Cardiac muscle cell (in vitro differentiated cells and primary cell): ENCODE data around the gene PRSS56. TPM values are rescaled to one million over a fixed set of nuclear protein-coding genes. Genes with fewer than 3 reads are reported as not detected.

Experiments
- DNase-seq, 2 donors: peaks; one replicate each; pipeline versions ENCODE4 v3.0.0 to v3.0.0-alpha.2; 2010 to 2017; ENCODE audit warnings: low read depth in 1 of 2, low spot score in 1 of 2
- H3K27ac ChIP-seq: fragments of 200-600 bp; sonication (generic); 2 replicates; pipeline ENCODE4 v1.5.1; 2016
- H3K27me3 ChIP-seq: fragments of 200-600 bp; sonication (generic); 2 replicates; pipeline ENCODE4 v1.6.0; 2016; ENCODE audit warnings: control low read depth
- H3K36me3 ChIP-seq: fragments of 200-600 bp; sonication (generic); 2 replicates; pipeline ENCODE4 v1.5.1; 2016; ENCODE audit warnings: control low read depth
- H3K4me1 ChIP-seq: fragments of 200-600 bp; sonication (generic); 2 replicates; pipeline ENCODE4 v1.8.1; 2017; ENCODE audit warnings: low read depth, mild to moderate bottlenecking, mixed run types
- H3K4me3 ChIP-seq: fragments of 200-600 bp; sonication (generic); 2 replicates; pipeline ENCODE4 v1.5.1; 2016; ENCODE audit warnings: mild to moderate bottlenecking
- H3K9me3 ChIP-seq: fragments of 200-600 bp; sonication (generic); 2 replicates; pipeline ENCODE4 v1.5.1; 2017; ENCODE audit warnings: low read depth, mild to moderate bottlenecking, control low read depth
- CTCF ChIP-seq: IDR thresholded peaks from 2 replicates; pipeline ENCODE4 v1.5.1; 2012; ENCODE audit warnings: low read depth, mild to moderate bottlenecking, low read length
- polyA plus RNA-seq: library from polyadenylated mRNA; unstranded; fragments of >200 nt; fragmentation: Nextera tagmentation; extraction: Ambion mirVana; gene quantifications from 2 replicates; pipeline ENCODE4 v1.2.1, GENCODE V29; 2016
- total RNA-seq: library from RNA; depleted of rRNA; stranded (reverse); fragments of >200 nt; gene quantifications from 2 replicates; pipeline ENCODE4 v1.2.3, GENCODE V29; 2016

PRSS56 gene
- total and polyA plus RNA-seq, 2 experiments from 2014 or later: not detected

GRCh38 chr2:232534940-232535651 lies 14.9 kb downstream of the PRSS56 start:
- Histone ChIP-seq H3K27me3 (no peaks in the 10 kb centered on the region), H3K9me3 (no peaks in the 10 kb centered on the region), H3K4me3 (no peak overlapping the region), H3K27ac (no peak overlapping the region), H3K36me3 (no peaks in the 10 kb centered on the region), H3K4me1 (peaks cover 10% of the 10 kb centered on the region)
- no peak for DNase-seq
- TF ChIP-seq CTCF: no peak

- Histone ChIP-seq H3K36me3 (no peaks in the 10 kb centered on the region), H3K4me1 (peaks cover 10% of the 10 kb centered on the region), H3K27me3 (no peaks in the 10 kb centered on the region), H3K27ac (no peak overlapping the region), H3K4me3 (no peak overlapping the region), H3K9me3 (no peaks in the 10 kb centered on the region)
- TF ChIP-seq CTCF: no peak
- no peak for DNase-seq
Measured at GRCh38 chr2:232535761-232536530, 15.8 kb downstream of the PRSS56 start.

DNA sequence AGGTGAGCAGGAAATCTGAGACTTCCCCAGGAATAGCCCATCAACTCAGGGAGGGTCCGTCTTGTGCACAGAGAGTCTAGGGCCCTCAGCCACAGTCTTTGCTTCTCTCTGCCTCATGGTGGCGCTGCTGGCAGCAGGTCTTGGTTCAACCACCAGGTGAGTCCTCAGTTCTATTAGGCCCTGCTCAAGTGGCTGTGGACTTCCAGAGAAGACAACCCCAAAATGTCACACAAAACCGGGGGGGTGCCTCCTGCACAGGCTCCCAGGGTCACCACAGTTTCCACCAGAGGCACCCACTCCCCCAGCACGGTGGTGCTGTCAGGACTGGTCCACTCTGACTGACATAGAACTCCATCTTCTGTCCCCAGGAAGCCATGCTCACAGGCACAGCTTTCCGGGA lies 16.9 kb downstream of the PRSS56 start:
- no peak overlapping the region for H3K4me3 ChIP-seq
- peak; percentile 31 for TF ChIP-seq CTCF
- no peak overlapping the region for H3K27ac ChIP-seq
- H3K27me3 ChIP-seq: no peaks in the 10 kb centered on the region
- peaks cover 15% of the 10 kb centered on the region for H3K4me1 ChIP-seq
- no peaks in the 10 kb centered on the region for H3K36me3 ChIP-seq
- peak in 1 of 2 donors; percentile 52 for DNase-seq
- H3K9me3 ChIP-seq: no peaks in the 10 kb centered on the region

GRCh38 chr2:232537499-232537898 lies 17.3 kb downstream of the PRSS56 start:
- TF ChIP-seq CTCF: no peak
- Histone ChIP-seq H3K9me3 (no peaks in the 10 kb centered on the region), H3K27ac (no peak overlapping the region), H3K4me1 (peaks cover 15% of the 10 kb centered on the region), H3K27me3 (no peaks in the 10 kb centered on the region), H3K4me3 (no peak overlapping the region), H3K36me3 (no peaks in the 10 kb centered on the region)
- no peak for DNase-seq

- H3K4me3 ChIP-seq: no peak overlapping the region
- TF ChIP-seq CTCF: no peak
- H3K36me3 ChIP-seq: no peaks in the 10 kb centered on the region
- no peaks in the 10 kb centered on the region for H3K27me3 ChIP-seq
- no peak overlapping the region for H3K27ac ChIP-seq
- peaks cover 15% of the 10 kb centered on the region for H3K4me1 ChIP-seq
- no peak for DNase-seq
- no peaks in the 10 kb centered on the region for H3K9me3 ChIP-seq
Measured at GRCh38 chr2:232538671-232539070, 18.5 kb downstream of the PRSS56 start.
